ENCODE data around the gene LCN9. TPM values are rescaled to one million over a fixed set of nuclear protein-coding genes. Genes with fewer than 3 reads are reported as not detected.

LCN9 gene
- total RNA-seq (not detected), polyA plus RNA-seq (ENCODE audit: insufficient read length in 6 of 6) (not detected)
- long read RNA-seq, donor 1: 0 reads
- long read RNA-seq, donor 2: 0 reads
- long read RNA-seq, donor 3: 0 reads
- long read RNA-seq, donor 4: 0 reads
- long read RNA-seq, donor 5: 0 reads
- long read RNA-seq, donor 6: 0 reads
- long read RNA-seq, donor 7: 0 reads
- long read RNA-seq, donor 8: 0 reads
- long read RNA-seq, donor 9: 0 reads
- long read RNA-seq, donor 10: 0 reads
- long read RNA-seq, donor 11: 0 reads
- long read RNA-seq, donor 12: 0 reads

- no peaks in the 10 kb centered on the region for H3K36me3 ChIP-seq
- no peaks in the 10 kb centered on the region for H3K4me1 ChIP-seq
- no peak within 1 kb of the TSS for H3K27ac ChIP-seq
- H3K27me3 ChIP-seq: peaks cover 0 to 54% of the 10 kb centered on the region in 2 donors
- no peak within 1 kb of the TSS for H3K4me3 ChIP-seq
- DNase-seq (no peak), ATAC-seq (no peak)
- TF ChIP-seq CTCF (IDR thresholded peaks at IDR 0.05): no peak
- intact Hi-C loops (cut with DNase I): no loop called here
- no peaks in the 10 kb centered on the region for H3K9me3 ChIP-seq
Observed at GRCh38 chr9:135662758-135663450, at the start of gene LCN9. Gene LCN9, plus strand, starts transcription at chr9:135663309. Its CDS starts 13 bp downstream, at chr9:135663322.

GRCh38 chr9:135613946-135614805 lies 48.9 kb upstream of the LCN9 start:
- Histone ChIP-seq H3K4me3 (no peak overlapping the region), H3K9me3 (no peaks in the 10 kb centered on the region), H3K27ac (no peak overlapping the region), H3K36me3 (no peaks in the 10 kb centered on the region), H3K4me1 (no peaks in the 10 kb centered on the region), H3K27me3 (peaks cover 0 to 64% of the 10 kb centered on the region in 2 donors)
- DNase-seq (no peak), ATAC-seq (no peak)
- intact Hi-C loops (cut with DNase I): no loop called here
- no peak for TF ChIP-seq CTCF (IDR thresholded peaks at IDR 0.05)

- Histone ChIP-seq H3K36me3 (no peaks in the 10 kb centered on the region), H3K4me1 (no peaks in the 10 kb centered on the region), H3K27me3 (peaks cover 0 to 63% of the 10 kb centered on the region in 2 donors), H3K27ac (no peak overlapping the region), H3K4me3 (no peak overlapping the region), H3K9me3 (no peaks in the 10 kb centered on the region)
- TF ChIP-seq CTCF (IDR thresholded peaks at IDR 0.05): no peak
- DNase-seq: peak in 1 of 4 donors; percentile 75
- ATAC-seq: no peak
- intact Hi-C loops (cut with DNase I): no loop called here
Observed at GRCh38 chr9:135614821-135615665, 48.1 kb upstream of the LCN9 start.

- Histone ChIP-seq H3K36me3 (no peaks in the 10 kb centered on the region), H3K4me1 (no peaks in the 10 kb centered on the region), H3K27me3 (peaks cover 0 to 63% of the 10 kb centered on the region in 2 donors), H3K9me3 (no peaks in the 10 kb centered on the region), H3K27ac (no peak overlapping the region), H3K4me3 (no peak overlapping the region)
- TF ChIP-seq CTCF (IDR thresholded peaks at IDR 0.05): no peak
- intact Hi-C loops (cut with DNase I): no loop called here
- ATAC-seq (no peak), DNase-seq (no peak)
Observed at GRCh38 chr9:135615666-135616618, 47.2 kb upstream of the LCN9 start.

Measured in left lung (tissue), 14 donors.